ENCODE results near the gene RNU6-1. TPM values are rescaled to one million over a fixed set of nuclear protein-coding genes. Genes with fewer than 3 reads are reported as not detected.

The RNU6-1 gene
- polyA plus RNA-seq, 3 donors = not detected

- peak; percentile 60 for DNase-seq
Observed at GRCh38 chr15:67833710-67834511, 5.9 kb downstream of the RNU6-1 start.

DNA sequence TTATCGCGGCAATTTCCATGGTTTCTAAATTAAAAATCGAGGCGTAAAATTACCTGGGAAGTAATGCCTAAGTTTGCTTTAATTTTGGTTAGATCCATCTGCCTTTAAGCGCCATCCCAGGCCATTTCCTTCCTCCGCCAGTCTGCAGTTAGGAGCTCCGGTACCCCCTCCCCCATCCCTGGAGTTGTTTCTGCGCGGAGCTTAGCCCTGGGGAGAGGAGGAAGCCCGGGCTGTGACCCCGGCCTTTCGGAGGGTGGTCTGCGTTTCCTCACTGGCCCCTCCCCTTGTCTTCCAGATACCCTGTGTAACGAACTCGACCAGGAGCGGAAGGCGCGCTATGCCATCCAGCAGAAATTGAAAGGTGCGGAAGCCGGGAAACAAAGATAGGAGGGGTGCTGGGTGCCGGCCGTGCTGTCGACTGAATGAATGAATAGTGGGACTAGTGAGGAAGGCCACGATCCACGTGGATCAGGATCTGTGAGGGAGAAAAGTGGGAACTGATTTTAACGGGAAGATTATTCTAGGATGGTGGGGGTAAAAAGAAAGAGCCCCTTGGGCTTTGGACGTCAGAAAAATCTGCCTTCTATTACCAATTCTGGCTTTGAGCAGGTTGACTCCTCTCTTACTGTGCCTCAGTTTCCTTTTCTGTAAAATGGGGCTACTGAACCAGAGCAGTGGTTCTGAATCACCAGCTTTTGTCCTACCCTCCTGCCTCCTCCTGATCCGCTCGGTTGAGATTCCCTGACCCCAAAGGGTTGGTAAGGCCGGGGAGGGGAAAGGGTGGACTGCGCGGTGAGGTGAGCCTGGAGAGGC lies 6.7 kb downstream of the RNU6-1 start:
- DNase-seq = no peak

GRCh38 chr15:67832031-67832551 lies 7.8 kb downstream of the RNU6-1 start:
- peak; percentile 52 for DNase-seq

- DNase-seq = no peak
Observed at GRCh38 chr15:67831363-67831762, 8.5 kb downstream of the RNU6-1 start.

DNA sequence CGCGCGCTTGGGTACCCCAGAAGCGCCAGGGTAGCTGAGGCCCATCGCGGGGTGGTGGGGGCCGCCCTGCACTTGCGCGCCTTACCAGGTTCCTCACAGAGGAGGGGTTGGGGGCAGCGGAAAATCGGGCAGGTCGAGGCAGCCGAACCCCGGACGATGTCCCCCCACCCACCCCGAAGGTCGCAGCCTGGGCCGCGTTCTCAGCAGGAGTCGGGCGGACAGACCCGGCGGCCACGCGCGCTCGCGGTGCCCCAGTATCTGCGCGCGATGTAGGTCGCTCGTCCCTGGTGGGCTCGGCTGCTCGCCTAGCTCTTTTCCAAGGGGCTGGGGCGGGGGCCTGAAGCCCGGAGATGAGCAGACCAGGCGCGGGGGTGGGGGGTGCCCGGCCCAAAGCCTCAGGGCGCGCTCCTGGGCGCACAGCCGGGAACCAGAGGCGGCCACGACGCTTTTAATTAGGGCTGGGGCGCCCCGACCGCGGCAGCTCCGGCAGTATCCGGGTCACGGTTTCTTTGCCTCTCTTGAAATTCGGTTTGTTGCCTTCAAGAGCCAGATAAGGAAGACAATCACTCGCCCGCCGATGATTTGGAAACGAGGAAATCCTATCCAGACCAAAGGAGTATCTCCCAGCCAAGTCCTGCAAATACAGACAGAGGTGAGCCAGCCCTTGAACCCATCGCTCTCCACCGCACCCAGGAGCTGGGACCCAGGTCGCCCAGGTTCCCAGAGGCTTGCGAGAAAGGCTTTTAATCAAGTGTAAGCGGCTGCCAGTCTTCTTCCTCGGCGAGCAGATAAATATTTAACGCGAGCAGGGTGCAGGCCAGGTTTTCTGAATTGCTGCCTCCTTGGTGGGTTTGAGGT lies 10.0 kb downstream of the RNU6-1 start:
- no peak for DNase-seq

- DNase-seq = no peak
Observed at GRCh38 chr15:67828969-67829646, 10.7 kb downstream of the RNU6-1 start.

GRCh38 chr15:67828278-67828968 lies 11.4 kb downstream of the RNU6-1 start:
- no peak for DNase-seq

- DNase-seq = no peak
Observed at GRCh38 chr15:67827562-67828277, 12.1 kb downstream of the RNU6-1 start.

GRCh38 chr15:67826717-67827561 lies 12.9 kb downstream of the RNU6-1 start:
- no peak for DNase-seq

DNA sequence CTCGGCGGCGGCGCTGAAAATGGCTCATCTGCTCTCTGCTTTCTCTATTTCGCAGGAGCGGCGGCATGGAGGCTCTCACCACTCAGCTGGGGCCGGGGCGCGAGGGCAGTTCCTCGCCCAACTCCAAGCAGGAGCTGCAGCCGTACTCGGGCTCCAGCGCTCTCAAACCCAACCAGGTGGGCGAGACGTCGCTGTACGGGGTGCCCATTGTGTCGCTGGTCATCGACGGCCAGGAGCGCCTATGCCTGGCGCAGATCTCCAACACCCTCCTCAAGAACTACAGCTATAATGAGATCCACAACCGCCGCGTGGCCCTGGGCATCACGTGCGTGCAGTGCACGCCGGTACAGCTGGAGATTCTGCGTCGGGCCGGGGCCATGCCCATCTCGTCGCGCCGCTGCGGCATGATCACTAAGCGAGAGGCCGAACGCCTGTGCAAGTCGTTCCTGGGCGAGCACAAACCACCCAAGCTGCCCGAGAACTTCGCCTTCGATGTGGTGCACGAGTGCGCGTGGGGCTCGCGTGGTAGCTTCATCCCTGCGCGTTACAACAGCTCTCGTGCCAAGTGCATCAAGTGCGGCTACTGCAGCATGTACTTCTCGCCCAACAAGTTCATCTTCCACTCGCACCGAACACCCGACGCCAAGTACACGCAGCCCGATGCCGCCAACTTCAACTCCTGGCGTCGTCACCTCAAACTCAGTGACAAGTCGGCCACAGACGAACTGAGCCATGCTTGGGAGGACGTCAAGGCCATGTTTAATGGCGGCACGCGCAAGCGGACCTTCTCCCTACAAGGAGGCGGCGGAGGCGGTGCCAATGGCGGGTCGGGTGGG lies 13.7 kb downstream of the RNU6-1 start:
- no peak for DNase-seq

GRCh38 chr15:67824976-67825880 lies 14.6 kb downstream of the RNU6-1 start, which contains the start of gene SKOR1:
Gene SKOR1 (plus strand): TSS chr15:67825509. CDS start chr15:67825603, 94 bp downstream.
- DNase-seq = no peak

- no peak for DNase-seq
Observed at GRCh38 chr15:67824197-67824968, 15.5 kb downstream of the RNU6-1 start.

GRCh38 chr15:67823314-67824196 lies 16.3 kb downstream of the RNU6-1 start:
- DNase-seq = no peak

DNA sequence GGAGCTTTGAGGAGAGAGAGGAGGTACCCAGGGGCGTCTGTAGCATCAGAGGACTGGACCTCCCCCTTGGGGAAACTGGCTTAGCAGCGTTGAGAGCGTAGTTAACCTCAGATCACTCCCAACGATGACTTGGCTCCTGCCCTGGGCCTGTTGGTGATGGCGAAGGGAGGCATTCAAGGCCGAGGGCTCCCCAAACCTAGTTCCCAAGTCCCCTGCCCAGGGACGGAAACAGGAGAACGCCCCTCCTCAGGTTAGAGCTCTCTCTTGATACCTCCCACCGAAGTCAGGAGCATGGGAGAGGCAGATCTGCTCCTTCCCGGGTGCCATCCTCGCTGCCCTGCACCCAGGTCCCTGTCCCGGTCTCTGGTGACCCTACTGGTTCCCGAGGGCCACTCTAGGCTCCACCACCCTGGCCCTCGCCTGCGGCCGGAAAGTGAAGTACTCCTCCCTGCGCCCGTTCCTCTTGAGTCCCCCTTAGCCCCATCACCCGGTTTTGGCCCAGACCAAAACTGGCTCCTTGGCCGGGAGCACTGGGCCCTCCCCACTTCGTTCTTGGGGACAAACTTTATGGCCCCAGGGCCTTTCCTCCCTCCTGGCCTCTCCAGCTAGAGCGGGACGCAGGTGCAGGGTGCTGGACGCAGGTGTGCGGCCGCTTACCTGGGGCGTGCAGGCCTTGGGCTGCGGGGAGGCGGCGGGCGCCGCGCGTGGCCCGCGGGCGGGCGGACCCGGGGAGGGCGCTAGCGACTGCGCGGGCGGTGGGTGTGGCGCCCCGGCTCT lies 17.1 kb downstream of the RNU6-1 start:
- no peak for DNase-seq

All from renal pelvis (tissue), 4 donors.